ENCODE data around the gene CCDC191.

DNA sequence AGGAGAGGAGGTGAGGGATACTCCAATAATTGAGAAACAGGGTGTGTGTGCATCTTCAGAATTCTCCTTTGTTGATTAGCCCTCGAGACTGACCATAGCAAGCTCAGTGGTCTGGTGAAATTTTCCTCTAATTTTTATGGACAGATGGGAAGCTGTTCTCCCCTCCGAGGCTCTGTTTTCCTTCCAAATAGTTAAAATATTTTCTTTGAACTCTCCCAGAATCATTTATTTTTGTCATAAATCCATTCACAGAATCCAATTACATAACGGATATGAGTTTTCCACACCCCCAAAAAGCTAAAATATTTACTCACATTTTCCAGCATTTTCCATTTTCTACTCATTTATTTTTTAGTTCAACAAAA is 36.7 kb upstream of the CCDC191 start:
- no peak for TF ChIP-seq CTBP1 (IDR thresholded peaks at IDR 0.05; ENCODE audit: borderline replicate concordance)
- TF ChIP-seq SUZ12 (IDR thresholded peaks at IDR 0.05), result no peak
- TF ChIP-seq ARNT (IDR thresholded peaks at IDR 0.05), result no peak
- no peak for TF ChIP-seq SP1 (IDR thresholded peaks at IDR 0.05)
- TF ChIP-seq BHLHE40 (IDR thresholded peaks at IDR 0.05; ENCODE audit: borderline replicate concordance), result no peak
- no peak for TF ChIP-seq HDGF (IDR thresholded peaks at IDR 0.05; ENCODE audit: borderline replicate concordance)
- no peak for TF ChIP-seq FOXM1 (IDR thresholded peaks at IDR 0.05; ENCODE audit: borderline replicate concordance)
- no peak for TF ChIP-seq NFRKB (IDR thresholded peaks at IDR 0.05)
- TF ChIP-seq, protein P1, sequence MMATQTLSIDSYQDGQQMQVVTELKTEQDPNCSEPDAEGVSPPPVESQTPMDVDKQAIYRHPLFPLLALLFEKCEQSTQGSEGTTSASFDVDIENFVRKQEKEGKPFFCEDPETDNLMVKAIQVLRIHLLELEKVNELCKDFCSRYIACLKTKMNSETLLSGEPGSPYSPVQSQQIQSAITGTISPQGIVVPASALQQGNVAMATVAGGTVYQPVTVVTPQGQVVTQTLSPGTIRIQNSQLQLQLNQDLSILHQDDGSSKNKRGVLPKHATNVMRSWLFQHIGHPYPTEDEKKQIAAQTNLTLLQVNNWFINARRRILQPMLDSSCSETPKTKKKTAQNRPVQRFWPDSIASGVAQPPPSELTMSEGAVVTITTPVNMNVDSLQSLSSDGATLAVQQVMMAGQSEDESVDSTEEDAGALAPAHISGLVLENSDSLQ (IDR thresholded peaks at IDR 0.05), result no peak
- TF ChIP-seq ELF4 (IDR thresholded peaks at IDR 0.05), result no peak

Measured in HEK293T (cell line).